Endothelial cell of umbilical vein (primary cell): ENCODE measurements around the gene C1orf35.

Source experiments
- EZH2 ChIP-seq: IDR thresholded peaks from 2 replicates; pipeline ENCODE4 v1.6.1; 2012; ENCODE audit warnings: borderline replicate concordance, low read depth, mild to moderate bottlenecking, moderate library complexity, low read length, inconsistent platforms; ENCODE audit not compliant: severe bottlenecking
- JUN ChIP-seq: IDR thresholded peaks from 2 replicates; pipeline ENCODE4 v1.6.1; 2011; ENCODE audit warnings: borderline replicate concordance, low read depth; ENCODE audit not compliant: insufficient read length, insufficient read depth
- MAX ChIP-seq: IDR thresholded peaks from 2 replicates; pipeline ENCODE4 v1.6.1; 2011; ENCODE audit not compliant: insufficient read depth, insufficient read length
- POLR2A ChIP-seq: IDR thresholded peaks from 2 replicates; pipeline ENCODE4 v1.6.1; 2012; ENCODE audit warnings: low read depth, mild to moderate bottlenecking, control low read depth, low read length
- POLR2AphosphoS5 ChIP-seq: IDR thresholded peaks from 2 replicates; pipeline ENCODE4 v1.6.1; 2012; ENCODE audit warnings: low read depth, mild to moderate bottlenecking, control low read depth, low read length, moderate library complexity; ENCODE audit not compliant: insufficient read depth
- TF ChIP-seq, protein P1 (sequence below), 2 donors: IDR thresholded peaks; 1 replicate in 1 of 2; 2 replicates in 1 of 2; pipeline ENCODE4 v1.5.1; 2011; ENCODE audit warnings: low read length in 2 of 2, mild to moderate bottlenecking in 2 of 2, moderate library complexity in 2 of 2, control low read depth in 1 of 2, inconsistent platforms in 1 of 2, low read depth in 1 of 2; ENCODE audit not compliant: insufficient read depth in 1 of 2; ENCODE audit errors: extremely low read depth in 1 of 2

GRCh38 chr1:228073857-228074545, 29.1 kb downstream of the C1orf35 start:
- TF ChIP-seq POLR2AphosphoS5 (no peak), MAX (no peak), EZH2 (no peak), POLR2A (no peak), JUN (no peak)
- TF ChIP-seq, protein P1, sequence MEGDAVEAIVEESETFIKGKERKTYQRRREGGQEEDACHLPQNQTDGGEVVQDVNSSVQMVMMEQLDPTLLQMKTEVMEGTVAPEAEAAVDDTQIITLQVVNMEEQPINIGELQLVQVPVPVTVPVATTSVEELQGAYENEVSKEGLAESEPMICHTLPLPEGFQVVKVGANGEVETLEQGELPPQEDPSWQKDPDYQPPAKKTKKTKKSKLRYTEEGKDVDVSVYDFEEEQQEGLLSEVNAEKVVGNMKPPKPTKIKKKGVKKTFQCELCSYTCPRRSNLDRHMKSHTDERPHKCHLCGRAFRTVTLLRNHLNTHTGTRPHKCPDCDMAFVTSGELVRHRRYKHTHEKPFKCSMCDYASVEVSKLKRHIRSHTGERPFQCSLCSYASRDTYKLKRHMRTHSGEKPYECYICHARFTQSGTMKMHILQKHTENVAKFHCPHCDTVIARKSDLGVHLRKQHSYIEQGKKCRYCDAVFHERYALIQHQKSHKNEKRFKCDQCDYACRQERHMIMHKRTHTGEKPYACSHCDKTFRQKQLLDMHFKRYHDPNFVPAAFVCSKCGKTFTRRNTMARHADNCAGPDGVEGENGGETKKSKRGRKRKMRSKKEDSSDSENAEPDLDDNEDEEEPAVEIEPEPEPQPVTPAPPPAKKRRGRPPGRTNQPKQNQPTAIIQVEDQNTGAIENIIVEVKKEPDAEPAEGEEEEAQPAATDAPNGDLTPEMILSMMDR (IDR thresholded peaks at IDR 0.05; ENCODE audit: extremely low read depth in 1 of 2, insufficient read depth in 1 of 2, low read depth in 1 of 2, low read length in 2 of 2) = peak in 1 of 2 donors; percentile 14
